H1 (cell line): Measurements from ENCODE around the gene C19orf73. TPM values are rescaled to one million over a fixed set of nuclear protein-coding genes. Genes with fewer than 3 reads are reported as not detected.

Experiments
- BRCA1 ChIP-seq: IDR thresholded peaks from 2 replicates; pipeline ENCODE4 v1.6.1; 2012; ENCODE audit warnings: low read depth, low read length, improper control_type of control experiment
- CHD1 ChIP-seq: IDR thresholded peaks from 2 replicates; pipeline ENCODE4 v1.6.1; 2012; ENCODE audit warnings: low read depth, low read length, improper control_type of control experiment
- CHD2 ChIP-seq: IDR thresholded peaks from 2 replicates; pipeline ENCODE4 v1.6.1; 2012; ENCODE audit warnings: low read length, improper control_type of control experiment
- CREB1 ChIP-seq: IDR thresholded peaks from 2 replicates; pipeline ENCODE4 v1.6.1; 2012; ENCODE audit warnings: inconsistent platforms
- CTBP2 ChIP-seq: IDR thresholded peaks from 2 replicates; pipeline ENCODE4 v1.7.0; 2011; ENCODE audit warnings: borderline replicate concordance, mild to moderate bottlenecking, moderate library complexity, mixed read lengths, low read length; ENCODE audit not compliant: insufficient read depth, insufficient read length
- E2F6 ChIP-seq: IDR thresholded peaks from 2 replicates; pipeline ENCODE4 v1.6.1; 2012; ENCODE audit warnings: inconsistent platforms
- EP300 ChIP-seq, 2 experiments: IDR thresholded peaks; 1 replicate in 1 of 2; 2 replicates in 1 of 2; pipeline ENCODE4 v1.6.1; 2011 to 2012; ENCODE audit warnings: low read depth in 2 of 2, low read length in 2 of 2, mild to moderate bottlenecking in 2 of 2, borderline replicate concordance in 1 of 2, inconsistent platforms in 1 of 2, moderate library complexity in 1 of 2
- HDAC2 ChIP-seq, 2 experiments: fragments of 300-600 bp in 1 of 2; sonication (generic) in 1 of 2; IDR thresholded peaks; 2 replicates each; pipeline ENCODE4 v1.6.1; 2011 to 2012; ENCODE audit warnings: low read depth in 2 of 2, low read length in 2 of 2, mild to moderate bottlenecking in 2 of 2, moderate library complexity in 2 of 2, borderline replicate concordance in 1 of 2, inconsistent platforms in 1 of 2
- HDAC6 ChIP-seq: IDR thresholded peaks from one replicate; pipeline ENCODE4 v1.7.1; 2012; ENCODE audit warnings: low read depth, mild to moderate bottlenecking, inconsistent platforms, low read length, moderate library complexity
- JUN ChIP-seq: IDR thresholded peaks from 2 replicates; pipeline ENCODE4 v1.6.1; 2011; ENCODE audit warnings: low read depth, mild to moderate bottlenecking, improper control_type of control experiment, low read length
- JUND ChIP-seq: IDR thresholded peaks from 2 replicates; pipeline ENCODE4 v1.6.1; 2011; ENCODE audit warnings: mild to moderate bottlenecking, improper control_type of control experiment, low read length
- SIX5 ChIP-seq: IDR thresholded peaks from 2 replicates; pipeline ENCODE4 v1.6.1; 2011; ENCODE audit warnings: mild to moderate bottlenecking, low read depth, low read length
- SP2 ChIP-seq: IDR thresholded peaks from 2 replicates; pipeline ENCODE4 v1.6.1; 2012; ENCODE audit warnings: mild to moderate bottlenecking, low read length, inconsistent platforms
- TCF12 ChIP-seq: IDR thresholded peaks from 2 replicates; pipeline ENCODE4 v1.6.1; 2011; ENCODE audit warnings: low read depth, mild to moderate bottlenecking, low read length
- YY1 ChIP-seq: IDR thresholded peaks from 2 replicates; pipeline ENCODE4 v1.6.1; 2011; ENCODE audit warnings: low read depth, mild to moderate bottlenecking, low read length
- polyA plus RNA-seq, 7 experiments: library from polyadenylated mRNA; depleted of rRNA in 3 of 7; stranded (reverse) in 5 of 7; unstranded in 2 of 7; fragments of >200 nt in 5 of 7; fragments of 200-250 nt in 2 of 7; gene quantifications; 1 replicate in 5 of 7; 2 replicates in 1 of 7; 4 replicates in 1 of 7; pipeline versions ENCODE4 v1.2.1 to v1.2.3, GENCODE V29; 2011 to 2013; ENCODE audit warnings: missing spikeins in 2 of 7, mixed read lengths in 2 of 7
- total RNA-seq: library from RNA; stranded (reverse); fragmentation: NEBNext Ultra II Directional; extraction: Animal tissue kit (Norgen Biotek cat#: 25700); gene quantifications from 2 replicates; pipeline ENCODE4 v1.2.1, GENCODE V29; 2021
- TF ChIP-seq, protein P1 (sequence below): IDR thresholded peaks from 2 replicates; pipeline ENCODE4 v1.6.1; 2012; ENCODE audit warnings: inconsistent platforms

The C19orf73 gene
- total and polyA plus RNA-seq, 2 of the 8 experiments (the other 6 are each of a cell fraction or from before 2014, with no cell fraction given), result 2.5 to 4.6 TPM

- TF ChIP-seq CREB1 (0 out of 2 replicates have a peak, but pooled peaks have one; percentile 38), BRCA1 (no peak), CHD1 (no peak), CTBP2 (no peak), EP300 (IDR thresholded peaks at IDR 0.05; ENCODE audit: borderline replicate concordance in 1 of 2, low read depth in 2 of 2, low read length in 2 of 2) (no peak), TCF12 (no peak), JUN (no peak), CHD2 (no peak), JUND (no peak), E2F6 (no peak), YY1 (no peak), SIX5 (no peak), SP2 (no peak), HDAC6 (no peak), HDAC2 (IDR thresholded peaks at IDR 0.05; ENCODE audit: borderline replicate concordance in 1 of 2, low read depth in 2 of 2, low read length in 2 of 2) (0 out of 4 replicates have a peak, but pooled peaks of 1 of the 2 experiments have one; percentile 25)
- TF ChIP-seq, protein P1, sequence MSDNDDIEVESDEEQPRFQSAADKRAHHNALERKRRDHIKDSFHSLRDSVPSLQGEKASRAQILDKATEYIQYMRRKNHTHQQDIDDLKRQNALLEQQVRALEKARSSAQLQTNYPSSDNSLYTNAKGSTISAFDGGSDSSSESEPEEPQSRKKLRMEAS, result peak; percentile 47
Measured at GRCh38 chr19:49165865-49166301, 46.9 kb upstream of the C19orf73 start (continued).
